SK-N-SH treated with all-trans-retinoic acid at 6 μM for 48 hours (cell line): ENCODE measurements around the gene VSTM4.

Experiments used
- ATAC-seq: fragments of 200-7000 bp; cut with Tn5 transposase; 3 replicates; pipeline ENCODE4 v1.9.1; 2020; ENCODE audit warnings: mild to moderate bottlenecking, moderate library complexity
- BACH2 ChIP-seq: fragments of 250-450 bp; sonication (Bioruptor Pico); IDR thresholded peaks from 2 replicates; pipeline ENCODE4 v1.9.0; 2021; ENCODE audit warnings: mild to moderate bottlenecking, borderline replicate concordance
- CSDC2 ChIP-seq: fragments of 250-450 bp; sonication (Bioruptor Pico); IDR thresholded peaks from 2 replicates; pipeline ENCODE4 v1.5.0; 2020; ENCODE audit warnings: mild to moderate bottlenecking, moderate library complexity
- ESRRG ChIP-seq: fragments of 250-450 bp; sonication (Bioruptor Pico); IDR thresholded peaks from 2 replicates; pipeline ENCODE4 v1.6.1; 2021; ENCODE audit warnings: mild to moderate bottlenecking
- GLIS3 ChIP-seq: fragments of 250-450 bp; sonication (Bioruptor Pico); IDR thresholded peaks from 2 replicates; pipeline ENCODE4 v1.5.0; 2020; ENCODE audit warnings: mild to moderate bottlenecking, moderate library complexity
- ISL1 ChIP-seq: fragments of 250-450 bp; sonication (Bioruptor Pico); IDR thresholded peaks from 2 replicates; pipeline ENCODE4 v2.1.2; 2022; ENCODE audit warnings: mild to moderate bottlenecking, moderate library complexity
- OSR1 ChIP-seq: fragments of 250-450 bp; sonication (Bioruptor Pico); IDR thresholded peaks from 2 replicates; pipeline ENCODE4 v1.8.0; 2022; ENCODE audit warnings: moderate library complexity, mild to moderate bottlenecking, inconsistent platforms
- POU6F1 ChIP-seq: fragments of 250-450 bp; sonication (Bioruptor Pico); IDR thresholded peaks from 2 replicates; pipeline ENCODE4 v1.8.0; 2021; ENCODE audit warnings: low read depth, mild to moderate bottlenecking, moderate library complexity, borderline replicate concordance
- PPARA ChIP-seq: fragments of 250-450 bp; sonication (Bioruptor Pico); IDR thresholded peaks from 2 replicates; pipeline ENCODE4 v1.5.0; 2020; ENCODE audit warnings: mild to moderate bottlenecking, borderline replicate concordance
- RARB ChIP-seq: fragments of 250-450 bp; sonication (Bioruptor Pico); IDR thresholded peaks from 2 replicates; pipeline ENCODE4 v1.8.0; 2021; ENCODE audit warnings: mild to moderate bottlenecking, moderate library complexity
- SNAI2 ChIP-seq: fragments of 250-450 bp; sonication (Bioruptor Pico); IDR thresholded peaks from 2 replicates; pipeline ENCODE4 v1.5.0; 2020; ENCODE audit warnings: mild to moderate bottlenecking, moderate library complexity
- TCF4 ChIP-seq: fragments of 250-450 bp; sonication (Bioruptor Pico); IDR thresholded peaks from 2 replicates; pipeline ENCODE4 v1.8.0; 2021; ENCODE audit warnings: mild to moderate bottlenecking, moderate library complexity, borderline replicate concordance
- TOX ChIP-seq: fragments of 250-450 bp; sonication (Bioruptor Pico); IDR thresholded peaks from 2 replicates; pipeline ENCODE4 v1.8.0; 2021; ENCODE audit warnings: mild to moderate bottlenecking, moderate library complexity, borderline replicate concordance
- TSHZ2 ChIP-seq: fragments of 250-450 bp; sonication (Bioruptor Pico); IDR thresholded peaks from 2 replicates; pipeline ENCODE4 v1.5.0; 2020; ENCODE audit warnings: mild to moderate bottlenecking, moderate library complexity
- ZC3H10 ChIP-seq: fragments of 250-450 bp; sonication (Bioruptor Pico); IDR thresholded peaks from 2 replicates; pipeline ENCODE4 v1.5.1; 2021; ENCODE audit warnings: mild to moderate bottlenecking, moderate library complexity
- ZFP3 ChIP-seq: fragments of 250-450 bp; sonication (Bioruptor Pico); IDR thresholded peaks from 2 replicates; pipeline ENCODE4 v1.5.0; 2020; ENCODE audit warnings: mild to moderate bottlenecking, moderate library complexity
- ZFP30 ChIP-seq: fragments of 450-650 bp; formaldehyde crosslinking; IDR thresholded peaks from 2 replicates; pipeline ENCODE4 v1.5.0; 2022; ENCODE audit warnings: mild to moderate bottlenecking, moderate library complexity
- ZNF565 ChIP-seq: fragments of 450-650 bp; formaldehyde crosslinking; conservative IDR thresholded peaks from 2 replicates; pipeline ENCODE4 v1.5.0; 2020; ENCODE audit warnings: low read depth, mild to moderate bottlenecking, moderate library complexity
- ZNF70 ChIP-seq: fragments of 450-650 bp; formaldehyde crosslinking; IDR thresholded peaks from 2 replicates; pipeline ENCODE4 v1.5.0; 2020; ENCODE audit warnings: mild to moderate bottlenecking, moderate library complexity
- ZNF8 ChIP-seq: fragments of 450-650 bp; formaldehyde crosslinking; IDR thresholded peaks from 2 replicates; pipeline ENCODE4 v1.5.0; 2020; ENCODE audit warnings: mild to moderate bottlenecking, moderate library complexity
- TF ChIP-seq, protein P1 (sequence below): fragments of 250-450 bp; sonication (Bioruptor Pico); IDR thresholded peaks from 2 replicates; pipeline ENCODE4 v1.5.1; 2021; ENCODE audit warnings: mild to moderate bottlenecking, moderate library complexity
- TF ChIP-seq, protein P2 (sequence below): fragments of 250-450 bp; sonication (Bioruptor Pico); IDR thresholded peaks from 2 replicates; pipeline ENCODE4 v1.5.1; 2020; ENCODE audit warnings: low read depth, mild to moderate bottlenecking, moderate library complexity

Gene VSTM4

GRCh38 chr10:49115796-49116508 is 630 bp upstream of the VSTM4 start (continued):
- TF ChIP-seq POU6F1 (CRISPR knock-in tag) = no peak
- TF ChIP-seq, protein P1, sequence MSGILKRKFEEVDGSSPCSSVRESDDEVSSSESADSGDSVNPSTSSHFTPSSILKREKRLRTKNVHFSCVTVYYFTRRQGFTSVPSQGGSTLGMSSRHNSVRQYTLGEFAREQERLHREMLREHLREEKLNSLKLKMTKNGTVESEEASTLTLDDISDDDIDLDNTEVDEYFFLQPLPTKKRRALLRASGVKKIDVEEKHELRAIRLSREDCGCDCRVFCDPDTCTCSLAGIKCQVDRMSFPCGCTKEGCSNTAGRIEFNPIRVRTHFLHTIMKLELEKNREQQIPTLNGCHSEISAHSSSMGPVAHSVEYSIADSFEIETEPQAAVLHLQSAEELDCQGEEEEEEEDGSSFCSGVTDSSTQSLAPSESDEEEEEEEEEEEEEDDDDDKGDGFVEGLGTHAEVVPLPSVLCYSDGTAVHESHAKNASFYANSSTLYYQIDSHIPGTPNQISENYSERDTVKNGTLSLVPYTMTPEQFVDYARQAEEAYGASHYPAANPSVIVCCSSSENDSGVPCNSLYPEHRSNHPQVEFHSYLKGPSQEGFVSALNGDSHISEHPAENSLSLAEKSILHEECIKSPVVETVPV = no peak
- TF ChIP-seq SNAI2 (CRISPR knock-in tag) = no peak
- TF ChIP-seq RARB (CRISPR knock-in tag) = no peak

DNA sequence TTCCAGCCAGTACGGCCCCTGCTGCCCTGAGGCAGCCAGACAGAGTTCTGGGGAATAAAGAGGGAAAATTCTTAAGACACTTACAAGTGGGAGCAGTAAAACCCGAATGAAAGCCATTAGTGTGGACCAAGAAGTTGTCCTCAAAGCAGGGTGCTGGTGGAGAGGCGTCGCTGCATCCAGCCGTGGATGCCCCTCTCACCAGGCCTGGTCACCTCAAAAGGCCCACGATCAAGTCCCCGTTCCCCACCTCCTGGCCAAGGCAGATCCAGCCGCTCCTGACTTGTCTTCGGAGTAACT is 656 bp downstream of the VSTM4 start:
- no peak for TF ChIP-seq ZNF70
- TF ChIP-seq ZNF565 (CRISPR knock-in tag) = no peak
- no peak for TF ChIP-seq ISL1 (CRISPR knock-in tag)
- TF ChIP-seq BACH2 (CRISPR knock-in tag) = no peak
- TF ChIP-seq GLIS3 (CRISPR knock-in tag) = no peak
- TF ChIP-seq TCF4 (CRISPR knock-in tag) = no peak

GRCh38 chr10:49113741-49114141 is 1.6 kb downstream of the VSTM4 start:
- ATAC-seq = no peak
- TF ChIP-seq TSHZ2 = no peak
- TF ChIP-seq ESRRG (CRISPR knock-in tag) = no peak
- TF ChIP-seq, protein P1 = no peak
- no peak for TF ChIP-seq ZC3H10 (CRISPR knock-in tag)
- TF ChIP-seq ZFP3 (CRISPR knock-in tag) = no peak
- TF ChIP-seq GLIS3 (CRISPR knock-in tag) = no peak
- TF ChIP-seq ISL1 (CRISPR knock-in tag) = no peak
- TF ChIP-seq CSDC2 (CRISPR knock-in tag) = no peak
- no peak for TF ChIP-seq POU6F1 (CRISPR knock-in tag)
- TF ChIP-seq ZFP30 (CRISPR knock-in tag) = no peak
- no peak for TF ChIP-seq TOX (CRISPR knock-in tag)
- TF ChIP-seq TCF4 (CRISPR knock-in tag) = no peak
- no peak for TF ChIP-seq BACH2 (CRISPR knock-in tag)
- TF ChIP-seq PPARA (CRISPR knock-in tag) = no peak
- TF ChIP-seq SNAI2 (CRISPR knock-in tag) = no peak
- TF ChIP-seq, all 23 proteins: peak for 0

More for the DNA sequence above, 656 bp downstream of the VSTM4 start:
- ATAC-seq = no peak

DNA sequence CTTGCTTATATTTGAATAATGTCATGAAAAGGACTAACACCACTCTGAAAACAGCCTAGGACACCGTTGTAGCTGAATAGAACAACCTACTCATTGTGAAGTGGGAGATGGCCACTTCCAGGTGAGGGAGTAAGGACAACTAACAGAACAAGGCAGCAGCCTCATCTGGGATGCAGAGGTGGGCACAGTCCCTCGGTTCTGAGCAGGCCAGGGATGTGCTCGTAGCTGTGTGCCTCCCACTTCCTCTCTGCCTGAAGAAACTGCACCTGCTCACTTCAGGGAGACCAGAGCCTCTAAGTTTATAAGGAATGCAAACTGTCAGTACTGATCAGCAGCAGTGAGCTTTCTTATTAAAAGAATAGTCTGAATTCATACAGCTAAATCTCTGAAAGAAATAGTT is 2.5 kb downstream of the VSTM4 start:
- no peak for ATAC-seq
- TF ChIP-seq RARB (CRISPR knock-in tag) (no peak), ZC3H10 (CRISPR knock-in tag) (no peak), PPARA (CRISPR knock-in tag) (no peak), TCF4 (CRISPR knock-in tag) (no peak), TSHZ2 (no peak), TOX (CRISPR knock-in tag) (no peak), ZNF565 (CRISPR knock-in tag) (no peak), OSR1 (CRISPR knock-in tag) (no peak), ZNF8 (CRISPR knock-in tag) (no peak)
- TF ChIP-seq, protein P2, sequence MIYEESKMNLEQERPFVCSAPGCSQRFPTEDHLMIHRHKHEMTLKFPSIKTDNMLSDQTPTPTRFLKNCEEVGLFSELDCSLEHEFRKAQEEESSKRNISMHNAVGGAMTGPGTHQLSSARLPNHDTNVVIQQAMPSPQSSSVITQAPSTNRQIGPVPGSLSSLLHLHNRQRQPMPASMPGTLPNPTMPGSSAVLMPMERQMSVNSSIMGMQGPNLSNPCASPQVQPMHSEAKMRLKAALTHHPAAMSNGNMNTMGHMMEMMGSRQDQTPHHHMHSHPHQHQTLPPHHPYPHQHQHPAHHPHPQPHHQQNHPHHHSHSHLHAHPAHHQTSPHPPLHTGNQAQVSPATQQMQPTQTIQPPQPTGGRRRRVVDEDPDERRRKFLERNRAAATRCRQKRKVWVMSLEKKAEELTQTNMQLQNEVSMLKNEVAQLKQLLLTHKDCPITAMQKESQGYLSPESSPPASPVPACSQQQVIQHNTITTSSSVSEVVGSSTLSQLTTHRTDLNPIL (CRISPR knock-in tag) = no peak
